ENCODE measurements around the gene PRKCH.

DNA sequence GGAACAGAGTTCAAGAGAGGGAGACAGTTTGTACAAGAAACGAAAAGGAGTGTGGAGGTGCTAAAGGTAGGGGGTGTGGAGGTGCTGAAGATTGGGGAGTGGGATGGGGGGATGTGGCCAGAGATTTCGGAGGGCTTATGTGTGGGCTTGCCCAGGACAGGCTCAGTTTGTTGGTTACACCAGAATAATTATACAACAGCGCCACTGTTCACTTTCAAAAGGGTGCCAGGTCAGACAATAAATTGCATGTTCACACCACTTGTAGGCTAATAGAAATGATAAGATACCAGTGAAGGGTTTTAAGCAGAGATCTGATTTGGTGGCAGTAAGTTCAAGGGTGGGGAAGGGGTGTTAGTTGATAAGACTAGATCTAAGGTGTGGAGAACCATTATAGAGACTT is 75.3 kb downstream of the PRKCH start:
- no peak for TF ChIP-seq EZH2 (IDR thresholded peaks at IDR 0.05; ENCODE audit: insufficient read depth, poor library complexity, severe bottlenecking)
- no peak for TF ChIP-seq EZH2phosphoT487 (IDR thresholded peaks at IDR 0.05; ENCODE audit: insufficient read depth, low read depth)

Measured in GM23248 (cell line).